ENCODE results near the gene BCKDHB.

Gene BCKDHB

GRCh38 chr6:80340686-80341085 lies 234.2 kb downstream of the BCKDHB start:
- DNase-seq (ENCODE audit: low spot score) (no peak), ATAC-seq (ENCODE audit: low read depth) (no peak)
- no peak for TF ChIP-seq CTCF (IDR thresholded peaks at IDR 0.05; ENCODE audit: poor library complexity, severe bottlenecking)
- Histone ChIP-seq H3K36me3 (ENCODE audit: low read depth) (no peaks in the 10 kb centered on the region), H3K27me3 (ENCODE audit: insufficient read depth, poor library complexity, severe bottlenecking) (no peaks in the 10 kb centered on the region), H3K27ac (ENCODE audit: poor library complexity, severe bottlenecking) (no peak overlapping the region), H3K9me3 (ENCODE audit: severe bottlenecking) (no peaks in the 10 kb centered on the region), H3K4me3 (ENCODE audit: severe bottlenecking) (no peak overlapping the region), H3K4me1 (ENCODE audit: insufficient read depth, poor library complexity, severe bottlenecking) (no peaks in the 10 kb centered on the region)

- H3K27ac ChIP-seq (ENCODE audit: poor library complexity, severe bottlenecking), result no peak overlapping the region
- no peak overlapping the region for H3K4me3 ChIP-seq (ENCODE audit: severe bottlenecking)
- ATAC-seq (ENCODE audit: low read depth) (no peak), DNase-seq (ENCODE audit: low spot score) (no peak)
- H3K9me3 ChIP-seq (ENCODE audit: severe bottlenecking), result no peaks in the 10 kb centered on the region
- no peak for TF ChIP-seq CTCF (IDR thresholded peaks at IDR 0.05; ENCODE audit: poor library complexity, severe bottlenecking)
- H3K27me3 ChIP-seq (ENCODE audit: insufficient read depth, poor library complexity, severe bottlenecking), result no peaks in the 10 kb centered on the region
- no peaks in the 10 kb centered on the region for H3K4me1 ChIP-seq (ENCODE audit: insufficient read depth, poor library complexity, severe bottlenecking)
- no peaks in the 10 kb centered on the region for H3K36me3 ChIP-seq (ENCODE audit: low read depth)
Measured at GRCh38 chr6:80341330-80341729, 234.9 kb downstream of the BCKDHB start.

GRCh38 chr6:80343511-80343910 lies 237.0 kb downstream of the BCKDHB start:
- Histone ChIP-seq H3K9me3 (ENCODE audit: severe bottlenecking) (no peaks in the 10 kb centered on the region), H3K36me3 (ENCODE audit: low read depth) (no peaks in the 10 kb centered on the region), H3K4me1 (ENCODE audit: insufficient read depth, poor library complexity, severe bottlenecking) (no peaks in the 10 kb centered on the region), H3K4me3 (ENCODE audit: severe bottlenecking) (no peak overlapping the region), H3K27ac (ENCODE audit: poor library complexity, severe bottlenecking) (no peak overlapping the region), H3K27me3 (ENCODE audit: insufficient read depth, poor library complexity, severe bottlenecking) (no peaks in the 10 kb centered on the region)
- ATAC-seq (ENCODE audit: low read depth) (no peak), DNase-seq (ENCODE audit: low spot score) (no peak)
- no peak for TF ChIP-seq CTCF (IDR thresholded peaks at IDR 0.05; ENCODE audit: poor library complexity, severe bottlenecking)

GRCh38 chr6:80347101-80347500 lies 240.6 kb downstream of the BCKDHB start:
- Histone ChIP-seq H3K9me3 (ENCODE audit: severe bottlenecking) (no peaks in the 10 kb centered on the region), H3K4me1 (ENCODE audit: insufficient read depth, poor library complexity, severe bottlenecking) (no peaks in the 10 kb centered on the region), H3K4me3 (ENCODE audit: severe bottlenecking) (no peak overlapping the region), H3K27ac (ENCODE audit: poor library complexity, severe bottlenecking) (no peak overlapping the region), H3K36me3 (ENCODE audit: low read depth) (no peaks in the 10 kb centered on the region), H3K27me3 (ENCODE audit: insufficient read depth, poor library complexity, severe bottlenecking) (no peaks in the 10 kb centered on the region)
- DNase-seq (ENCODE audit: low spot score) (no peak), ATAC-seq (ENCODE audit: low read depth) (no peak)
- TF ChIP-seq CTCF (IDR thresholded peaks at IDR 0.05; ENCODE audit: poor library complexity, severe bottlenecking), result no peak

- no peaks in the 10 kb centered on the region for H3K27me3 ChIP-seq (ENCODE audit: insufficient read depth, poor library complexity, severe bottlenecking)
- no peak overlapping the region for H3K4me3 ChIP-seq (ENCODE audit: severe bottlenecking)
- H3K9me3 ChIP-seq (ENCODE audit: severe bottlenecking), result no peaks in the 10 kb centered on the region
- ATAC-seq (ENCODE audit: low read depth) (no peak), DNase-seq (ENCODE audit: low spot score) (no peak)
- no peaks in the 10 kb centered on the region for H3K4me1 ChIP-seq (ENCODE audit: insufficient read depth, poor library complexity, severe bottlenecking)
- H3K36me3 ChIP-seq (ENCODE audit: low read depth), result no peaks in the 10 kb centered on the region
- TF ChIP-seq CTCF (IDR thresholded peaks at IDR 0.05; ENCODE audit: poor library complexity, severe bottlenecking), result no peak
- H3K27ac ChIP-seq (ENCODE audit: poor library complexity, severe bottlenecking), result no peak overlapping the region
Measured at GRCh38 chr6:80348263-80348662, 241.8 kb downstream of the BCKDHB start.
